Measurements from ENCODE around the gene RFPL2.

Gene RFPL2

DNA sequence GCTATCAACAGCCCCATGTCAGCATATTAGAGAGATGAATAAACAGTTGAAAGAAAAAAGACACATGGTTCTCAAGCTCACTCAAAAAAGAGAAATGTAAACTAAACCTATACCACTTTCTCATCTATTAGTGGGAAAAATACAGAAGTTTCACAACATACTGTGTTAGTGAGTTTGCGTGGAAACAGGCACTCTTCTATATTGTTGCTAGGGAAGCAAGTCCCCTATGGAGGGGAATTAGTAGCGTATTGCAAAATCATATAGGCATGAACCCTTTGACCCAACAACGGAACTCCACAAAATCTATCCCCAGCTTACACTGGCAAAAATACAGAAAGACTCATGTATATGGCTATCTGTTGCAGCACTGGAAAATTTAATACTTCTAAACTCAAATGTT is 14.2 kb upstream of the RFPL2 start:
- H3K79me2 ChIP-seq (ENCODE audit: low read length) = no peaks in the 10 kb centered on the region
- no peaks in the 10 kb centered on the region for H3K27me3 ChIP-seq (replicated peaks; ENCODE audit: insufficient read depth, low read length)
- no peak overlapping the region for H3K9ac ChIP-seq (ENCODE audit: low read length)
- H3F3A ChIP-seq (ENCODE audit: insufficient read depth, low read length) = no peaks in the 10 kb centered on the region
- no peak for DNase-seq
- no peaks in the 10 kb centered on the region for H4K20me1 ChIP-seq (ENCODE audit: insufficient read depth, low read length)
- H3K4me1 ChIP-seq (ENCODE audit: low read length) = no peaks in the 10 kb centered on the region
- H3K4me3 ChIP-seq (ENCODE audit: low read length) = no peak overlapping the region
- H3K36me3 ChIP-seq (replicated peaks; ENCODE audit: insufficient read depth, low read length) = no peaks in the 10 kb centered on the region
- H3K27ac ChIP-seq (ENCODE audit: low read length) = no peak overlapping the region
- H3K4me2 ChIP-seq (ENCODE audit: low read depth, low read length) = no peak overlapping the region
- no peak overlapping the region for H2AFZ ChIP-seq (ENCODE audit: low read length)
- H3K9me2 ChIP-seq (replicated peaks; ENCODE audit: insufficient read depth, low read length) = no peaks in the 10 kb centered on the region
- no peaks in the 10 kb centered on the region for H3K9me3 ChIP-seq (replicated peaks; ENCODE audit: insufficient read depth, low read length)
- no peak for TF ChIP-seq EZH2 (optimal IDR thresholded peaks at IDR 0.05; ENCODE audit: low read depth, low read length)
- no peak for TF ChIP-seq CTCF (IDR thresholded peaks at IDR 0.05; ENCODE audit: low read length)
- no peak for TF ChIP-seq EZH2phosphoT487 (IDR thresholded peaks at IDR 0.05; ENCODE audit: low read length)

- DNase-seq = no peak
- no peaks in the 10 kb centered on the region for H3F3A ChIP-seq (ENCODE audit: insufficient read depth, low read length)
- H3K36me3 ChIP-seq (replicated peaks; ENCODE audit: insufficient read depth, low read length) = no peaks in the 10 kb centered on the region
- H3K9me2 ChIP-seq (replicated peaks; ENCODE audit: insufficient read depth, low read length) = no peaks in the 10 kb centered on the region
- H3K27ac ChIP-seq (ENCODE audit: low read length) = no peak overlapping the region
- no peaks in the 10 kb centered on the region for H3K27me3 ChIP-seq (replicated peaks; ENCODE audit: insufficient read depth, low read length)
- H3K4me2 ChIP-seq (ENCODE audit: low read depth, low read length) = no peak overlapping the region
- no peaks in the 10 kb centered on the region for H4K20me1 ChIP-seq (ENCODE audit: insufficient read depth, low read length)
- TF ChIP-seq EZH2phosphoT487 (IDR thresholded peaks at IDR 0.05; ENCODE audit: low read length) = no peak
- no peak for TF ChIP-seq CTCF (IDR thresholded peaks at IDR 0.05; ENCODE audit: low read length)
- no peak for TF ChIP-seq EZH2 (optimal IDR thresholded peaks at IDR 0.05; ENCODE audit: low read depth, low read length)
- H3K4me3 ChIP-seq (ENCODE audit: low read length) = no peak overlapping the region
- H3K79me2 ChIP-seq (ENCODE audit: low read length) = no peaks in the 10 kb centered on the region
- H3K4me1 ChIP-seq (ENCODE audit: low read length) = no peaks in the 10 kb centered on the region
- no peak overlapping the region for H2AFZ ChIP-seq (ENCODE audit: low read length)
- no peaks in the 10 kb centered on the region for H3K9me3 ChIP-seq (replicated peaks; ENCODE audit: insufficient read depth, low read length)
- H3K9ac ChIP-seq (ENCODE audit: low read length) = no peak overlapping the region
Measured at GRCh38 chr22:32218470-32218869, 13.6 kb upstream of the RFPL2 start.

DNA sequence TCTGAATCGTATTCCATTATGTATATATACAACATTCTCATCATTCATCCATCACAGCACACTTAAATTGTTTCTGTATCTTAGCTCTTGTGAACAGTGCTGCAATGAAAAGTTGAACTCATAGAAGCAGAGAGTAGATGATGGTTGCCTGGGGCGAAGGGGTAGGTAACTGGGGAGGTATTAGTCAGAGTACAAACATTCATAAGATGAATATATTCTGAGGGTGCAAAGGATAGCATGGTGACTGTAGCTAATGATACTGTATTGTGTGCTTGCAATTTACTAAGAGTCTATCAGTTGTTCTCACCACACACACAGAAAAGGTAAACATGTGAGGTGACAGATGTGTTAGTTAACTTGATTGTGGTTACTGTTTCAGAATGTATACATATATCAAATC is 12.6 kb upstream of the RFPL2 start:
- no peak overlapping the region for H3K4me2 ChIP-seq (ENCODE audit: low read depth, low read length)
- no peak overlapping the region for H3K9ac ChIP-seq (ENCODE audit: low read length)
- DNase-seq = no peak
- no peaks in the 10 kb centered on the region for H3K36me3 ChIP-seq (replicated peaks; ENCODE audit: insufficient read depth, low read length)
- H3K4me1 ChIP-seq (ENCODE audit: low read length) = no peaks in the 10 kb centered on the region
- H3K9me3 ChIP-seq (replicated peaks; ENCODE audit: insufficient read depth, low read length) = no peaks in the 10 kb centered on the region
- no peaks in the 10 kb centered on the region for H4K20me1 ChIP-seq (ENCODE audit: insufficient read depth, low read length)
- no peaks in the 10 kb centered on the region for H3K79me2 ChIP-seq (ENCODE audit: low read length)
- no peak for TF ChIP-seq EZH2phosphoT487 (IDR thresholded peaks at IDR 0.05; ENCODE audit: low read length)
- TF ChIP-seq CTCF (IDR thresholded peaks at IDR 0.05; ENCODE audit: low read length) = no peak
- no peak for TF ChIP-seq EZH2 (optimal IDR thresholded peaks at IDR 0.05; ENCODE audit: low read depth, low read length)
- no peak overlapping the region for H2AFZ ChIP-seq (ENCODE audit: low read length)
- no peak overlapping the region for H3K4me3 ChIP-seq (ENCODE audit: low read length)
- H3F3A ChIP-seq (ENCODE audit: insufficient read depth, low read length) = no peaks in the 10 kb centered on the region
- no peaks in the 10 kb centered on the region for H3K27me3 ChIP-seq (replicated peaks; ENCODE audit: insufficient read depth, low read length)
- H3K9me2 ChIP-seq (replicated peaks; ENCODE audit: insufficient read depth, low read length) = no peaks in the 10 kb centered on the region
- H3K27ac ChIP-seq (ENCODE audit: low read length) = no peak overlapping the region
